ENCODE data around the gene LGI1. TPM values are rescaled to one million over a fixed set of nuclear protein-coding genes. Genes with fewer than 3 reads are reported as not detected.

LGI1 gene
- total and polyA plus RNA-seq, 9 of the 15 experiments (the other 6 are each of a cell fraction or from before 2014, with no cell fraction given) = not detected

DNA sequence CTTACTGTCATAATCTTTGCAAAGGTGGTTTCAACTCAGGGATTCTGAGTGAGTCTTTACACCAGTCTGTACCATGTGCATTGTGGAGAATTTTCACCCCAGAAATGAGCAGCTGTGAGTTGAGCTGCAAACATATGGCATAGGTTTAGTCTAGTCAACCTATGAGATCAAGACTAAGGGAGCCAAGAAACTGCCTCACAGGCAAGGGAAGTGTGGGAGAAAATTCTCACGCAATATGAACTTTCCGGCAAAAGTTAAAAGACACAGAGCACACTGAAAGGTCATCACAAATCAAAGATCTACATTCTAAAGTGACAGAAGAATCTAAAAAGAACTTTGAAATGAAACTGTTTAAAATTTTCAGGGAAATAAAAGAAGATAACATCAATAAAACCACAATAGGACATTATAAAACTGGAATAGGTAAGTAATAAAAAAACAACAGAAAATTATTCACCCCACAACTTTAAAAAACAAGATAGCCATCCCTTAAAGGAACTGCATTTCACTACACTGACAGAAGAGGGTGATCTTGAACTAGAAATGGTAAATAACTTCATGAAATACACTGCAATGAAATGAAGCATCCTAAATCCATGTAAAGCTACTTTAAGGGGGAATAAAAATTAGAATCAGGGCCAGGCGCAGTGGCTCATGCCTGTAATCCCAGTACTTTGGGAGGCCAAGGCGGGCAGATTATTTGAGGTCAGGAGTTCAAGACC is 63.5 kb downstream of the LGI1 start:
- H3K9ac ChIP-seq (ENCODE audit: insufficient read depth in 1 of 2, low read depth in 2 of 2, low read length in 2 of 2) = no peak overlapping the region
- no peaks in the 10 kb centered on the region for H3K4me1 ChIP-seq (replicated peaks in 1 of 2; ENCODE audit: control insufficient read depth in 2 of 2, insufficient read depth in 2 of 2, low read length in 2 of 2)
- intact Hi-C loops (cut with micrococcal nuclease) = loop anchor here (10.0 kb wide), 2 partner anchors 104 to 494 kb away; no protein-coding TSS in a partner anchor
- no peaks in the 10 kb centered on the region for H3K36me3 ChIP-seq (ENCODE audit: control insufficient read depth, insufficient read depth, low read length)
- H3K79me2 ChIP-seq (ENCODE audit: control insufficient read depth, insufficient read depth, low read length) = no peaks in the 10 kb centered on the region
- no peak overlapping the region for H2AFZ ChIP-seq (ENCODE audit: low read depth, low read length)
- ChIA-PET POLR2A (interaction anchor here (0.6 kb wide), 1 partner anchor 15 kb away, joined by 3 read pairs; no protein-coding TSS in a partner anchor), CTCF (ENCODE audit: low intra/inter-chr PET ratio) (interaction anchor here (0.7 to 1.1 kb wide), 2 partner anchors 100 to 499 kb away, joined by 4 to 5 read pairs; no protein-coding TSS in a partner anchor)
- H4K20me1 ChIP-seq (replicated peaks; ENCODE audit: control insufficient read depth, insufficient read depth, low read length) = no peaks in the 10 kb centered on the region
- BruUV-seq (replicated peaks) = no TSS peak
- no peak overlapping the region for H3K4me3 ChIP-seq
- WGBS (ENCODE audit: insufficient coverage, low coverage, missing lambda C conversion rate) = 38% methylated on average over 4 of the region's 4 CpGs
- in situ Hi-C loops (cut with MboI) = no loop called here
- ATAC-seq = no peak
- no peaks in the 10 kb centered on the region for H3K9me3 ChIP-seq (replicated peaks; ENCODE audit: control insufficient read depth, insufficient read depth, low read depth, low read length)
- no peak overlapping the region for H3K27ac ChIP-seq (ENCODE audit: extremely low read depth, low read depth, low read length)
- FAIRE-seq = no peak
- H3K9me1 ChIP-seq (ENCODE audit: control insufficient read depth, insufficient read depth, low read length) = no peaks in the 10 kb centered on the region
- no peaks in the 10 kb centered on the region for H3K27me3 ChIP-seq (ENCODE audit: control insufficient read depth in 2 of 2, insufficient read depth in 2 of 2, low read length in 2 of 2)
- H3K4me2 ChIP-seq (ENCODE audit: insufficient read depth, low read length) = no peak overlapping the region
- DNase-seq (ENCODE audit: extremely low read depth in 1 of 4, low spot score in 3 of 4) = peak in 1 of 4 experiments; percentile 9
- TF ChIP-seq, protein P1, sequence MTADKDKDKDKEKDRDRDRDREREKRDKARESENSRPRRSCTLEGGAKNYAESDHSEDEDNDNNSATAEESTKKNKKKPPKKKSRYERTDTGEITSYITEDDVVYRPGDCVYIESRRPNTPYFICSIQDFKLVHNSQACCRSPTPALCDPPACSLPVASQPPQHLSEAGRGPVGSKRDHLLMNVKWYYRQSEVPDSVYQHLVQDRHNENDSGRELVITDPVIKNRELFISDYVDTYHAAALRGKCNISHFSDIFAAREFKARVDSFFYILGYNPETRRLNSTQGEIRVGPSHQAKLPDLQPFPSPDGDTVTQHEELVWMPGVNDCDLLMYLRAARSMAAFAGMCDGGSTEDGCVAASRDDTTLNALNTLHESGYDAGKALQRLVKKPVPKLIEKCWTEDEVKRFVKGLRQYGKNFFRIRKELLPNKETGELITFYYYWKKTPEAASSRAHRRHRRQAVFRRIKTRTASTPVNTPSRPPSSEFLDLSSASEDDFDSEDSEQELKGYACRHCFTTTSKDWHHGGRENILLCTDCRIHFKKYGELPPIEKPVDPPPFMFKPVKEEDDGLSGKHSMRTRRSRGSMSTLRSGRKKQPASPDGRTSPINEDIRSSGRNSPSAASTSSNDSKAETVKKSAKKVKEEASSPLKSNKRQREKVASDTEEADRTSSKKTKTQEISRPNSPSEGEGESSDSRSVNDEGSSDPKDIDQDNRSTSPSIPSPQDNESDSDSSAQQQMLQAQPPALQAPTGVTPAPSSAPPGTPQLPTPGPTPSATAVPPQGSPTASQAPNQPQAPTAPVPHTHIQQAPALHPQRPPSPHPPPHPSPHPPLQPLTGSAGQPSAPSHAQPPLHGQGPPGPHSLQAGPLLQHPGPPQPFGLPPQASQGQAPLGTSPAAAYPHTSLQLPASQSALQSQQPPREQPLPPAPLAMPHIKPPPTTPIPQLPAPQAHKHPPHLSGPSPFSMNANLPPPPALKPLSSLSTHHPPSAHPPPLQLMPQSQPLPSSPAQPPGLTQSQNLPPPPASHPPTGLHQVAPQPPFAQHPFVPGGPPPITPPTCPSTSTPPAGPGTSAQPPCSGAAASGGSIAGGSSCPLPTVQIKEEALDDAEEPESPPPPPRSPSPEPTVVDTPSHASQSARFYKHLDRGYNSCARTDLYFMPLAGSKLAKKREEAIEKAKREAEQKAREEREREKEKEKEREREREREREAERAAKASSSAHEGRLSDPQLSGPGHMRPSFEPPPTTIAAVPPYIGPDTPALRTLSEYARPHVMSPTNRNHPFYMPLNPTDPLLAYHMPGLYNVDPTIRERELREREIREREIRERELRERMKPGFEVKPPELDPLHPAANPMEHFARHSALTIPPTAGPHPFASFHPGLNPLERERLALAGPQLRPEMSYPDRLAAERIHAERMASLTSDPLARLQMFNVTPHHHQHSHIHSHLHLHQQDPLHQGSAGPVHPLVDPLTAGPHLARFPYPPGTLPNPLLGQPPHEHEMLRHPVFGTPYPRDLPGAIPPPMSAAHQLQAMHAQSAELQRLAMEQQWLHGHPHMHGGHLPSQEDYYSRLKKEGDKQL (CRISPR knock-in tag; IDR thresholded peaks at IDR 0.05; ENCODE audit: borderline replicate concordance) = no peak
- TF ChIP-seq RAD21 (CRISPR knock-in tag; conservative IDR thresholded peaks at IDR 0.05 in 1 of 2, IDR thresholded peaks at IDR 0.05 in 1 of 2) = peak; percentile 46 to 67
- TF ChIP-seq, protein P2, sequence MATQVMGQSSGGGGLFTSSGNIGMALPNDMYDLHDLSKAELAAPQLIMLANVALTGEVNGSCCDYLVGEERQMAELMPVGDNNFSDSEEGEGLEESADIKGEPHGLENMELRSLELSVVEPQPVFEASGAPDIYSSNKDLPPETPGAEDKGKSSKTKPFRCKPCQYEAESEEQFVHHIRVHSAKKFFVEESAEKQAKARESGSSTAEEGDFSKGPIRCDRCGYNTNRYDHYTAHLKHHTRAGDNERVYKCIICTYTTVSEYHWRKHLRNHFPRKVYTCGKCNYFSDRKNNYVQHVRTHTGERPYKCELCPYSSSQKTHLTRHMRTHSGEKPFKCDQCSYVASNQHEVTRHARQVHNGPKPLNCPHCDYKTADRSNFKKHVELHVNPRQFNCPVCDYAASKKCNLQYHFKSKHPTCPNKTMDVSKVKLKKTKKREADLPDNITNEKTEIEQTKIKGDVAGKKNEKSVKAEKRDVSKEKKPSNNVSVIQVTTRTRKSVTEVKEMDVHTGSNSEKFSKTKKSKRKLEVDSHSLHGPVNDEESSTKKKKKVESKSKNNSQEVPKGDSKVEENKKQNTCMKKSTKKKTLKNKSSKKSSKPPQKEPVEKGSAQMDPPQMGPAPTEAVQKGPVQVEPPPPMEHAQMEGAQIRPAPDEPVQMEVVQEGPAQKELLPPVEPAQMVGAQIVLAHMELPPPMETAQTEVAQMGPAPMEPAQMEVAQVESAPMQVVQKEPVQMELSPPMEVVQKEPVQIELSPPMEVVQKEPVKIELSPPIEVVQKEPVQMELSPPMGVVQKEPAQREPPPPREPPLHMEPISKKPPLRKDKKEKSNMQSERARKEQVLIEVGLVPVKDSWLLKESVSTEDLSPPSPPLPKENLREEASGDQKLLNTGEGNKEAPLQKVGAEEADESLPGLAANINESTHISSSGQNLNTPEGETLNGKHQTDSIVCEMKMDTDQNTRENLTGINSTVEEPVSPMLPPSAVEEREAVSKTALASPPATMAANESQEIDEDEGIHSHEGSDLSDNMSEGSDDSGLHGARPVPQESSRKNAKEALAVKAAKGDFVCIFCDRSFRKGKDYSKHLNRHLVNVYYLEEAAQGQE (IDR thresholded peaks at IDR 0.05; ENCODE audit: borderline replicate concordance) = peak; percentile 57
- TF ChIP-seq, protein P2 (CRISPR knock-in tag; IDR thresholded peaks at IDR 0.05; ENCODE audit: low read depth) = no peak
- TF ChIP-seq MYNN (IDR thresholded peaks at IDR 0.05) = no peak
- TF ChIP-seq MYNN (CRISPR knock-in tag; IDR thresholded peaks at IDR 0.05) = no peak

All from K562 (cell line).